H1 (cell line): ENCODE measurements around the gene CDC45. TPM values are rescaled to one million over a fixed set of nuclear protein-coding genes. Genes with fewer than 3 reads are reported as not detected.

Source experiments
- CHD7 ChIP-seq: fragments of 300-600 bp; sonication (generic); IDR thresholded peaks from 2 replicates; pipeline ENCODE4 v1.7.1; 2012; ENCODE audit warnings: low read length, moderate library complexity, mild to moderate bottlenecking, inconsistent platforms; ENCODE audit not compliant: insufficient replicate concordance
- TAF7 ChIP-seq: optimal IDR thresholded peaks from 2 replicates; pipeline ENCODE3; 2011; ENCODE audit warnings: low read depth, mild to moderate bottlenecking, inconsistent platforms, low read length, moderate library complexity, borderline replicate concordance
- polyA plus RNA-seq, 7 experiments: library from polyadenylated mRNA; depleted of rRNA in 3 of 7; stranded (reverse) in 5 of 7; unstranded in 2 of 7; fragments of >200 nt in 5 of 7; fragments of 200-250 nt in 2 of 7; gene quantifications; 1 replicate in 5 of 7; 2 replicates in 1 of 7; 4 replicates in 1 of 7; pipeline versions ENCODE4 v1.2.1 to v1.2.3, GENCODE V29; 2011 to 2013; ENCODE audit warnings: missing spikeins in 2 of 7, mixed read lengths in 2 of 7
- total RNA-seq: library from RNA; stranded (reverse); fragmentation: NEBNext Ultra II Directional; extraction: Animal tissue kit (Norgen Biotek cat#: 25700); gene quantifications from 2 replicates; pipeline ENCODE4 v1.2.1, GENCODE V29; 2021

The CDC45 gene
- total and polyA plus RNA-seq, 2 of the 8 experiments (the other 6 are each of a cell fraction or from before 2014, with no cell fraction given), result 31.9 to 37.7 TPM

GRCh38 chr22:19517919-19518611 is 38.3 kb downstream of the CDC45 start (continued):
- TF ChIP-seq CHD7 (no peak), TAF7 (no peak)
